Osteocyte (in vitro differentiated cells): ENCODE measurements around the gene EVX1. TPM values are rescaled to one million over a fixed set of nuclear protein-coding genes. Genes with fewer than 3 reads are reported as not detected.

Experiments
- DNase-seq: peaks from one replicate; pipeline ENCODE4 v3.0.0; 2021; ENCODE audit warnings: mixed read lengths; ENCODE audit not compliant: unreplicated experiment; ENCODE audit errors: extremely low spot score
- H3K27ac Mint-ChIP-seq: one replicate; pipeline ENCODE4 v1.8.0; 2021; ENCODE audit warnings: mild to moderate bottlenecking, mixed read lengths; ENCODE audit not compliant: unreplicated experiment
- H3K27me3 Mint-ChIP-seq: one replicate; pipeline ENCODE4 v1.8.0; 2021; ENCODE audit warnings: mixed read lengths; ENCODE audit not compliant: unreplicated experiment
- H3K36me3 Mint-ChIP-seq: one replicate; pipeline ENCODE4 v1.8.0; 2021; ENCODE audit warnings: mixed read lengths; ENCODE audit not compliant: unreplicated experiment
- H3K4me1 Mint-ChIP-seq: one replicate; pipeline ENCODE4 v1.8.0; 2021; ENCODE audit warnings: mixed read lengths; ENCODE audit not compliant: unreplicated experiment
- H3K4me3 Mint-ChIP-seq: one replicate; pipeline ENCODE4 v1.8.0; 2021; ENCODE audit warnings: mild to moderate bottlenecking, moderate library complexity, mixed read lengths; ENCODE audit not compliant: unreplicated experiment
- H3K9me3 Mint-ChIP-seq: one replicate; pipeline ENCODE4 v1.8.0; 2021; ENCODE audit warnings: mixed read lengths; ENCODE audit not compliant: unreplicated experiment
- long read RNA-seq: library from polyadenylated mRNA; unstranded; transcript quantifications from one replicate; pipeline ENCODE4 v2.0.0, GENCODE V29; 2021
- total RNA-seq: library from RNA; stranded (reverse); gene quantifications from 2 replicates; pipeline ENCODE4 v1.2.1, GENCODE V29; 2021
- TF ChIP-seq, protein P1 (sequence below): fragments of 200-600 bp; sonication (generic); IDR thresholded peaks from 2 replicates; pipeline ENCODE4 v1.5.0; 2021; ENCODE audit warnings: antibody characterized with exemption, mild to moderate bottlenecking, moderate library complexity

The EVX1 gene
- not detected in 2 replicates for total RNA-seq
- long read RNA-seq: 0 reads

DNA sequence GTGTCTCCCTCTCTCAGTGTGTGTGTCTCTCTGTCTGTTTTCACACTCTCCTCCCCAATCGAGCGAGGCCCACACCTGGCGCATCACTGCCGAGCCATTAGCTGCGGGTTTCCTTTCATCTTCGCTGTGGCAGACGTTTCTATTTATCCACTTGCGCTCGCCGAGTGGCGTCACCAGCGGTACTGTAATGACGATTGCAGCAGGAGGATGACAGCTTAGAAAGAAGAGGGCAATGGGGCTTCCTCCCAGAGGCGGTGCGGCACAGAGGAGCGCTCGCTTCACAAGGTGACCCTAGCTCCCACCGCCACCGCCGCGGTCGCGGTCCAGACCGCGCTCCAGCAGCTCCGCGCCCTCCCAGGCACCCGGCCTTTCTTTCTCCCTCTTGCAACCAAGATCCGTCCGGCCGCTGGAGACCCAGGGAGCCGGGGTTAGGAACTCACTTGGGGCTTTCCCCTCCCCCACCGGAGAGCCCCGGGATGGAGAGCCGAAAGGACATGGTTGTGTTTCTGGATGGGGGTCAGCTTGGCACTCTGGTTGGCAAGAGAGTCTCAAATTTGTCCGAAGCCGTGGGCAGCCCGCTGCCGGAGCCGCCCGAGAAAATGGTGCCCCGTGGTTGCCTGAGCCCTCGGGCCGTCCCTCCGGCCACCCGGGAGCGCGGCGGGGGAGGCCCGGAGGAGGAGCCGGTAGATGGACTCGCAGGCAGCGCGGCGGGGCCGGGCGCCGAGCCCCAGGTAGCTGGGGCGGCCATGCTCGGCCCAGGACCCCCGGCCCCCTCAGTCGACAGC is at the start of gene EVX1:
TSS of gene EVX1 (plus strand) at position 248 of the 785 bp plus-strand sequence. CDS start at position 477, 229 bp downstream.
- H3K27me3 Mint-ChIP-seq: peaks cover 90% of the 10 kb centered on the region
- H3K4me3 Mint-ChIP-seq: peak within 1 kb of the TSS; percentile 50
- H3K27ac Mint-ChIP-seq: no peak within 1 kb of the TSS
- peaks cover 24% of the 10 kb centered on the region for H3K4me1 Mint-ChIP-seq
- TF ChIP-seq, protein P1, sequence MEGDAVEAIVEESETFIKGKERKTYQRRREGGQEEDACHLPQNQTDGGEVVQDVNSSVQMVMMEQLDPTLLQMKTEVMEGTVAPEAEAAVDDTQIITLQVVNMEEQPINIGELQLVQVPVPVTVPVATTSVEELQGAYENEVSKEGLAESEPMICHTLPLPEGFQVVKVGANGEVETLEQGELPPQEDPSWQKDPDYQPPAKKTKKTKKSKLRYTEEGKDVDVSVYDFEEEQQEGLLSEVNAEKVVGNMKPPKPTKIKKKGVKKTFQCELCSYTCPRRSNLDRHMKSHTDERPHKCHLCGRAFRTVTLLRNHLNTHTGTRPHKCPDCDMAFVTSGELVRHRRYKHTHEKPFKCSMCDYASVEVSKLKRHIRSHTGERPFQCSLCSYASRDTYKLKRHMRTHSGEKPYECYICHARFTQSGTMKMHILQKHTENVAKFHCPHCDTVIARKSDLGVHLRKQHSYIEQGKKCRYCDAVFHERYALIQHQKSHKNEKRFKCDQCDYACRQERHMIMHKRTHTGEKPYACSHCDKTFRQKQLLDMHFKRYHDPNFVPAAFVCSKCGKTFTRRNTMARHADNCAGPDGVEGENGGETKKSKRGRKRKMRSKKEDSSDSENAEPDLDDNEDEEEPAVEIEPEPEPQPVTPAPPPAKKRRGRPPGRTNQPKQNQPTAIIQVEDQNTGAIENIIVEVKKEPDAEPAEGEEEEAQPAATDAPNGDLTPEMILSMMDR: no peak
- DNase-seq: no peak
- no peaks in the 10 kb centered on the region for H3K9me3 Mint-ChIP-seq
- H3K36me3 Mint-ChIP-seq: peaks cover 4% of the 10 kb centered on the region

DNA sequence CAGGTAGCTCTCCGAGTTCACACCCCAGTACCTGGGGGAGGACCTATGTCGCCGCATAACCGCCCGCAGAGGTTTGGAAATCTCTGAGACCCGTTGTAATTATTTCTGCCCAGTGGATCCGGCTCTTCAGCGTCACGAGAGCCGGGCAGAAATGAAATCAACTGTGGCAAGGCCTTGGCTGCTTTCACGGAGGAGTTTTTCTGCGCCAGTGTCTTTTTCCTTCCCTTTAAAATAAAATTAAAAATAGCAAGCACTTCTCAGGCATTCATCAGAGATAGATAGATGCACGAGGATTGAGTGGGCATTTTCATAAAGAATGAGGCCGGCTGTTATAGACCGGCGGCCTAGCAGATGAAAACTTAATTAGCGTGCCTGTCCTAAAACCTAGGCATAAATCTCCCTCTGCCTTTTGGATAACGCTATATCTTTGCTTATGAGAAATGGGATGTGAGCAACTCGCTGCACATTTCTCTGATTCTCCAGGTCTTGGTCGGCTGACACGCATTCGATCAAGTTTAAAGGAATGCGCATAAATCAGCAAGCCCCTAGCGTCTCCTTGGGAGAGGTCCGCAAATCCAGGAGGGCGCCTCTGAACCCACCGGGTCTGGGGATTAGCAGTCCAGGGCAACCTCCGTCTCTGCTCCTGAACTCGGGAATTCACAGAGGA is 49.1 kb upstream of the EVX1 start:
- Mint-ChIP-seq H3K4me3 (peak overlapping the region; percentile 42), H3K27ac (no peak overlapping the region), H3K36me3 (peaks cover 4% of the 10 kb centered on the region)

DNA sequence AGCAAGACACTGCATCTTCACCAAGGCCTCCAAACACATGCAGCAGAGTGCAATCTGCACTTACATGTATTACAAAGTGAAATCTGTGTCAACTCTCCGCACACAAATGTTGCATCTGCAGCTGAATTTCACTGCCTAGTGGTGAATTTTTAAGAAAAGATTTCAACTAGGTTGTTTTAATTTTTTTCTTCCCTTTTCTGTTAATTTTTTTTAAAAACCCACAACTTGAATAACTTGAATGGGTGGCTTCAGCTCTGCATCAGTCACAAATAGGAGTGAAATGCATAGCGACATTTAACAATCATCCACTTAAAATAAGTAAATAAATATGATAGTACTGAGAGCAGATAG is 48.6 kb upstream of the EVX1 start:
- Mint-ChIP-seq H3K9me3 (no peaks in the 10 kb centered on the region), H3K4me1 (peaks cover 25% of the 10 kb centered on the region), H3K27ac (no peak overlapping the region), H3K36me3 (peaks cover 4% of the 10 kb centered on the region), H3K4me3 (no peak overlapping the region), H3K27me3 (peaks cover 90% of the 10 kb centered on the region)
- no peak for DNase-seq
- TF ChIP-seq, protein P1: no peak

More for the DNA sequence above, 49.1 kb upstream of the EVX1 start:
- H3K9me3 Mint-ChIP-seq: no peaks in the 10 kb centered on the region
- no peak for DNase-seq
- H3K4me1 Mint-ChIP-seq: peaks cover 28% of the 10 kb centered on the region
- H3K27me3 Mint-ChIP-seq: peaks cover 91% of the 10 kb centered on the region
- TF ChIP-seq, protein P1: no peak

DNA sequence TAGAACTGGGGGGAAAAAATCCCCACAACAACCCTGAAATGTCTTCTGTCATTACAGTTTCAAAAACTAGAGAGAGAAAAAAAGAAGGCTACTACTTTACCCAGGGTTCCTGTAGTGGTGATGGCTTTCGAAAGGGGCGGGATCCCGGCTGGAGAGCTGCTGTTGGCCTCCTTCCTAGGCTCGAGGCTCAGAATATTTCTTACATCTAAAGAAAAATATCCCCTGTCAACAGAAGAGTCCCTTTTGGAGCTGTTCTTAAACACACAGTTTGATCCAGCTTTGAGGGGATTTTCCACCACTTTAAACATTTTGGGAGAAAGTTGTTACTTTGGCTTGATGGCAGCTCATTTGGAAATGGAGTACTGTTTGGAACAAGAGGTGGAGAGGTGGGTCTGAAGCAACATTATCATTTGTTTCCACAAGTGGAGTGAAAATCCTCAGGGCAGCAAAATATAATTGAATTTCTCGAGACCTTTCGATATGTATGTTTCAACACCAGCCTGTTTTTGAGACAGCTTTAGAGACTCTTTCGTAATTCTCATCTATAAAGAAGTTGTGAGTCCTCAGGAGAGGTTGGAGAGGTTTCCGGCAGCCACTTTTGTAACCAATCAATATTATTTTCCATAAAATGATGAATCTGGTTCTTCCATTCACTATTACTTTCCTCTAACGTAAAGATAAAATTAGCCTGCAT is 47.8 kb upstream of the EVX1 start:
- H3K27me3 Mint-ChIP-seq: peaks cover 84% of the 10 kb centered on the region
- no peak for DNase-seq
- H3K27ac Mint-ChIP-seq: no peak overlapping the region
- peaks cover 22% of the 10 kb centered on the region for H3K4me1 Mint-ChIP-seq
- no peaks in the 10 kb centered on the region for H3K9me3 Mint-ChIP-seq
- H3K36me3 Mint-ChIP-seq: peaks cover 4% of the 10 kb centered on the region
- TF ChIP-seq, protein P1: no peak
- H3K4me3 Mint-ChIP-seq: no peak overlapping the region
